Skeletal muscle cell (primary cell): Measurements from ENCODE around the gene UCK2.

Experiments used
- DNase-seq: peaks from one replicate; pipeline ENCODE4 v3.0.0-alpha.2; 2010; ENCODE audit warnings: low read depth
- H3K4me3 ChIP-seq: 2 replicates; pipeline ENCODE4 v1.5.1; 2011; ENCODE audit warnings: low read depth, mild to moderate bottlenecking, control low read depth, low read length, moderate library complexity

The UCK2 gene

DNA sequence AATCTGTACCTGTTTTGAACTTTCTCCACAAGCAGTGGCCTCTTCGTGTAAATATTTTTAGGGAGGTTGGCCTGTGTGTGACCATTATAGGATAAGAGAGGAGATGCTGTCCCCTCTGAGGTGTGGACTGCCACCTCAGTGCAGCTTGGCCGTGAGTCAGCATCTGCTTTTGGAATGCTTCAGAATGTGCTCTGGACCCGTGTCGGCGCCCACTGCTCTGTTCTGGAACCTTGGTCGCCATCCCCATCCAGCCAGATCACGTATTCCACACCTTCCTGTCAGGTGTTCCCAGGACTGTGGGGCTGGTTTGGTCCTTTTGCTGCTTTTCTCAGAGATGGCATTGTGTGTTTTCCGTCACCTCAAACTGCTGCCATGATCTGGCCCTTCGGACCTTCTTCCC, 5.5 kb downstream of the UCK2 start:
- no peak overlapping the region for H3K4me3 ChIP-seq
- no peak for DNase-seq

DNA sequence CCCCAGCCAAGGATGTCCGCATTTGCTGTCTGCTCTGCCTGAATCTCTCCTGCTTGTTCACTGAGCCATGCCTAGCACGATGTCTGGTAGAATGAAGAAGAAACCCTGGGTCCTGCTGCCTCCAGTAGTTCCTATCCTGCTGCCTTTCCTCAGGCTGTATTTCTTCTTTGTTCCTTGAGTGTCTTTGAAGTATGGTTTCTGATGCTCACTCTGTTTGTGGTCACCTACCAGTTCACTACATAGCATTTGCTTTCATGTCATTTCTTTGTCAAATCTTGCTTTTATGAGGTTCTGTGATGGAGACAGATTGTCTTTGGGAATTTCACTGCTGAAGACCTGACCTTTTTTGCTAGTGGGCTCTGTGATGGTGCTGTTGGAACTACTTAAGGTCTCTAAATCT, 5.9 kb downstream of the UCK2 start:
- no peak overlapping the region for H3K4me3 ChIP-seq

DNA sequence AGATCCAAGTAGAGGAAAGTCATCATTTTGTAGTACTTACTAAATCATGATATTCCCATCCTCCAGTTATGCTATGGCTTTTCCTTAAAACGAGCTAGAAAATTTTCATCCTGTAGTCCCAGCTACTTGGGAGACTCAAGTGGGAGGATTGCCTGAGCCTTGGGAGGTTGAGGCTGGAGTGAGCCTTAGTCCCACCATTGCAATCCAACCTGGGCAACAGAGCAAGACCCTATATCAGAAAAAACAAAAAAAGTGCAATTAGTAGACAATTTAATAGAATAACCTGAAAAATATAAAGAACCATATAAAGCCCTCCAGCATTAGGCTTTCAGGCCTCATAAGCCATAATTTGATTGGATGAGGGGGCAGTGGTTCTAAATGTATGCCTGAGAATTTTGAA, 6.8 kb downstream of the UCK2 start:
- DNase-seq: no peak

More for the DNA sequence above, 5.9 kb downstream of the UCK2 start:
- DNase-seq: no peak

DNA sequence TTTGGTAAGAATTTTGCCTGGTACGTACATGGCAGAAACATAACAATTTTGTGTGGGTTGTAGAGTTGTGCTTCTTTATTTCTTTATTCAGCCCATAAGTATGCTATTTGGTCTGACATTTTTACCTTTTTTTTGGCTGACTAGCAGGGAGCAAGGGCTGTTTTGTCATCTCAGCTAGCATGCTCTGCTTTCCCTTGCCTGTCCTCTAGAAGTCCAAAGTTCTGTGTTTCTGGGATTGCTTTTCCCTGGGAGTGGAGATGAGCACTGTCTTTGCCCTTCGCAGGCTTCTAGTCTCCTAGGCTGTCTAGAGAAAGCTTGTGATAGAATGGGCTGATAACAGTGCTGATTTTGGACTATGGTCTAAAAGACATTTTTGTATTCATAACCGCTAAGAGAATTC, 7.5 kb downstream of the UCK2 start:
- no peak overlapping the region for H3K4me3 ChIP-seq
- no peak for DNase-seq

More for the DNA sequence above, 6.8 kb downstream of the UCK2 start:
- H3K4me3 ChIP-seq: no peak overlapping the region

DNA sequence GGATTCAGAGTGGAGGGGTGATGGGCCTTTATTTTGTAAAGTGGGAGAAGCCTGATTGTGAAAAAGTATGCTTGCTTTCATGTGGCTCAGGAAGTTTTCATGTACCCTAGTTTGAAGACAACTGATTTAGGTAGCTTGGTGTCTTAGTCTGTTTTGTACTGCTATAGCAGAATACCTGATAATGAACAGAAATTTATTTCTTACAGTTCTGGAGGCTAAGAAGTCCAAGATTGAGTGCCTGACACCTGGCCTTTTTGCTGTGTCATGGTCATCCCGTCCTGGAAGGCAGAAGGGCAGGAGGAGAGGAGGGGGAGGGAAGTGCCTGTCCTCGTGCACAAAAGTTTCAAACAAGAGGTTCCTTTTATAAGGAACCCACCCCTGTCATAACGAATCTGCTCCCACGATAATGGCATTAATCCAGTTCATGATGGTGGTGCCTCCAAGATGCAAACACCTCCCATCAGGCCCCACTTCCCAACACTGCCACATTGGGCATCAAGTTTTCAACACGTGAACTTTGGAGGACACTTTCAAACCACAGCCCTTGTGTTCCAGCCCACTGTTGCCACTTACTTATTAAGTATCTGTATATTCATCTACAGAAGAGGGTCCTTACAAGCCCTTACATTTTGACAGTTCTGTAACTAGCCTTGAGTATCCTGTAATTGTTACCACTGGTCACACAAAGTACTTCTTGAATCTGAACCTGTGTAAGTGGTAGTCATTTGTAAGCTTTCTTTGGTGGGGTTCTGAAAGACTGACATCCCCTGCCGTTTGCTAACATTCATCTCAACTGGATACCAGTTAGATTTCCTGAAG, 9.5 kb downstream of the UCK2 start:
- DNase-seq: no peak
- H3K4me3 ChIP-seq: no peak overlapping the region

DNA sequence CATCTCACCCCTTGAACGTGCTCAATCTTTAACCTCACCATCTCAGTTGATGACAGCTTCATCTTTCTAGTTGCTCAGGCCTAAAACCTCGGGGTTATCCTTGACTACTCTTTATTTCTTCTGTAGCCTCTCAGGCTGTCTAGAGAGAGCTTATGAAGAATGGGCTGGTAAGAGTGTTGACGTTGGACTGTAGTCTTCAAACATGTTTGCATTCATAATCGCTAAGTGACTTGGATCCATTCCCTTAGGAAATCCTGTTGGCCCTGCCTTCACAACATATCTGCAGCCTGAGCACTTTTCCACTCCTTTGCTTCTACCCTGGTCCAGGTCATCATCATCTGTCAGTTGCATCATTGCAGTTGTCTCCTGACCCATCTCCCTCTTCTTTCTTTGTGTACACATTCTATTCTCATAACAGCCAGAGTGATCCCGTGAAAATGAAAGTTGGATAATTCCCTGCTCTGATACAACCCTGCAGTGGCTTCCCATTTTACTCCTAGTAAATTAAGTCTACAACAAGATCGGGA, 10.5 kb downstream of the UCK2 start:
- no peak for DNase-seq
- no peak overlapping the region for H3K4me3 ChIP-seq

DNA sequence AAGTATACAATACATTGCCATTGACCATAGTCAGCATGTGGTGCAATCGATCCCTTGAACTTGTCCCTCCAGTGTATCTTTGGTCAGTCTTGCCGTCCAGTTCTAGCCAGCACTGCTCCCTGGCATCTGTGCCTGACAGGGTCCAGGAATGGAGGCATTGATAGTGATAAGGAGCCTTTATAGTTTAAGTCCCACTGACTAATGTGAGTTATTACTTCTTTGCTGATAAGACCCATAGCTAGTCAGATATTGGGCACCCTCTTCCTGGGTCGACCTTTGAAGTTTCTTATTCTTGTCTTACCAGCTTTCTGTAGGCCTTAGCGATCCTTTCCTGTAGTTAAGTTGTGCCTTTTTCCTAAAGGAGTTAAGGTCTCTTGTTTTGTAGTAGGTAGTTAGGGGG, 13.0 kb downstream of the UCK2 start:
- DNase-seq: no peak
- H3K4me3 ChIP-seq: no peak overlapping the region

DNA sequence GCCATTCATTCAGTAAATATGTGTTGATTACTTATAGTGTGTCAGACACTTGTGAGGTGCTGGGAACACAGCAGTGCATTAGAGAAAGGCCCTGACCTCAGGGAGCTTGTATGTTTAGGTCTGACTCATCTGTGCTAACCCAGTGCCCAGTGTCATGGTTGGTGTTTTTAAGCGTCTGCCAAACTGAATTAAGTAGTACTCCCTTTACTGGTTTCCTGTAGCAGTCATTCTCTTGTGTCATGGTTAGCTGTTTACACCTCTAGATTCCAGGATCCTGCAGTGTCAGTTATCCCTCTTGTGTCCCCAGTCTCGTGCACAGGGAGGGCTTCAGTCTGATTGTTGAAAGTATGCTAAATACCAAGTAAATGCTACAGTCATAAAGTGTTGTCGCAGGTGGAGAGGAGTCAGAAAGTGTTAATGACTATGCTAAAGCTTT, 14.2 kb downstream of the UCK2 start:
- no peak overlapping the region for H3K4me3 ChIP-seq
- no peak for DNase-seq

DNA sequence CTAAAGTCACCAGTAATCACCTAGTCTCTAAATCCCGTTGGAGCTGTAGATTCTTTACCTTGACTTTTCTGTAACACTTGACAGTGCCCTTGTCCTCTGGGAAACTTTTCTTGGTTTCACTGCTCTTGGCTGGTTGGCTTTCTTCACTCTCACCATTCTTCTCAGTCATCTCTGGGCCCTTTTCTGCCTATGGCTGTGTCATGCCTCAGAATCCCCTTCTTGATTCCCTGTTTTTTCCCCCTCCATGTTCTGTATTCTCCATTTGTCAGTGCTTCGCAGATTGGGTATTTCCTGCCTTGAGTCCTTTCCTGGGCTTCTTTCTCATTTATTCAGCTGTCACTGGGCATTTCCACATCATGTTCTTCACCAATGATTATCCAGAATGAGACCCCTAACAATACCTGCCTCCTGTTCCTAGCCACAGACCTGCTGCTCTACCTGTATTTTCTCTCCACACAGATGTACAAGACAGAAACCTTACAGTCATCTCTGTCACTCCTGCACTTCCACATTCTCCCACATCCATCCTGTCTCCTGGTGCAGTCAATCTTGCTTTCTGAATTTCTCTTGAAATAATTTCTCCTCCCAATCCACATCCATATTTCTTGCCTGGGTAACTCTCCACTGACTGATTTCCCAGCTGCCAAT, 14.7 kb downstream of the UCK2 start:
- no peak overlapping the region for H3K4me3 ChIP-seq
- DNase-seq: no peak

DNA sequence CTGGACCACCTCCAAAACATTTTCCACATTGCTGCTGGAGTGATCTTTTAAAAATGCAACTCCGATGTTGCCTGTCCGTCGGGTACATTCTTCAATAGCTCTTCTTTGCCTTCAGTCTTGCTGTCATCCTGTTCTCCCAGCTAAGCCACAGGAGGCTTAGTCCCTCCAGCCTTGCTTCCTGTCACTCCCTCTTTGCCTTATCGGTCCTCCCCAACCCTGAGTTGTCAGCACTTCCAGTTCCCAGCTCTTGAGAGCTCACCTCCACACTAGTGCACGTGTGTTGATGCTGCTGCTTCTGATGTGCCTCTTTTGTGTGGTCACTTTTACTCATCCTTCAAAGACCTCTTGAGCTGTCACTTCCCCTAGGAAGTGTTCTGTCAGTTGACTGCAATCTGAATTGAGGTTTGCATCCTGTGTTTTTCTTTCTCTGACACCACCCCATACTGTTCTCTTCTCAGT, 15.3 kb downstream of the UCK2 start:
- no peak for DNase-seq

DNA sequence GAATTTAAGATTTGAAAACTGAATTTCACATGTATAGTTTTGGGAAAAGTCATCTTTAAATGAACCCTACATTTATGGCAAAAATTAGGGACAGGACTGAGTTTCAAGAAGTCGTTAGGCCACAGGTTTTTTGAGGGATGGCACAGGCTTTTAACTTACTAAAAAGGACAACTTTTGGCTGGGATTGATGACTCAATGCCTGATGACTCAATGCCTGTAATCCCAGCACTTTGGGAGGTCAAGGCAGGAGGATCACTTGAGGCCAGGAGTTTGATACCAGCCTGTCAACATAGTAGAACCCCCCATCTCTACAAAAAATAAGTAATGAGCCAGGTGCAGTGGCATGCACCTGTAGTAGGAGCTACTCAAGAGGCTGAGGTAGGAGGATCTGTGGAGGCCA, 15.9 kb downstream of the UCK2 start:
- no peak for DNase-seq
- H3K4me3 ChIP-seq: no peak overlapping the region

More for the DNA sequence above, 15.3 kb downstream of the UCK2 start:
- peak overlapping the region; percentile 1 for H3K4me3 ChIP-seq

DNA sequence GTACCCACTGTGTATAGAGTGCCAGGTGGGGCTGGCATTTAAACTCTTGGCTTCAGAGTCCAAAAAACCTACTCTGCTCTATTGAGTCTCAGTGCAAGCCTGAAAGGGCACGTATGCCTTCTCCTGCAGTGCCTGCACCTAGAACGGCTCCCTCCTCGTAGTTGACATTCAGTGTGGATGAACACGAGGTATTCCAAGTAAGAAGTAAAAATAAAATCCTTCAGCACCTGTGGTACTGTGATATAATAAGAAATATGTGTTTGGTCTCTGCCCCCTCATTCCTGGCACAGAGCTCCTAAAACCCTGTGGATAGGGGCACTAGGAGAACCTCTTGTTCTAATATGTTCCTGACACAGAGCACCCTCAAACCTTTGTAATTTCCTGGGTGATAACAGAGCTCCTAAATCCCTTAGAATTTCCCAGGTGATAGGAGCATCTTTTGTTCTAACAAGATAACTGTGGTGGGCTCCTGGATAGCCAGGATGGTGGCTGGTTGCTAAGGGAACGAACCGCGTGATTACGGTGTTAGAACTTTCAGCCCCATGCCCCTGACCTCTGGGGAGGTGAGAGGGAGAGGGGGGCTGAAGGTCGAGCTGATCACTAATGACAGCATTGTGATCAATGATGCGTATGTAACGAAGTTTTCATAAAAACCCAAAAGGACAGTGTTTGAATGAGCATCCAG, 16.8 kb downstream of the UCK2 start:
- DNase-seq: no peak
- H3K4me3 ChIP-seq: no peak overlapping the region

DNA sequence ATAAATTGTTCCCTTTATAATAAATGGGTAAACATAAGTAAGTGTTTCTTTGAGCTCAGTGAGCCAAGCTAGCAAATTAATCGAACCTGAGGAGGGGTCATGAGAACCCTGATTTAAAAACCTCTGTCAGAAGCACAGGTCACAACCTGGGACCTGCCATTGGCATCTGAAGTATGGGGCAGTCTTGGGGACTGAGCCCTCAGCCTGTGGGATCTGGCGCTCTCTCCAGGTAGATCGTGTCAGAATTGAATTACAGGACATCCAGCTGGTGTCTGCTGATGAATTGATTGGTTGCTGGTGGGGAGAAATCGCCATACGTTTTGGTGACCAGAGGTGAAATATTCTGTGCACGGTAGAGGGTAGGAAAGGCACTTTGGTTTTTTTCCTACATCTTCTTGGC, 17.5 kb downstream of the UCK2 start:
- H3K4me3 ChIP-seq: no peak overlapping the region
- no peak for DNase-seq

DNA sequence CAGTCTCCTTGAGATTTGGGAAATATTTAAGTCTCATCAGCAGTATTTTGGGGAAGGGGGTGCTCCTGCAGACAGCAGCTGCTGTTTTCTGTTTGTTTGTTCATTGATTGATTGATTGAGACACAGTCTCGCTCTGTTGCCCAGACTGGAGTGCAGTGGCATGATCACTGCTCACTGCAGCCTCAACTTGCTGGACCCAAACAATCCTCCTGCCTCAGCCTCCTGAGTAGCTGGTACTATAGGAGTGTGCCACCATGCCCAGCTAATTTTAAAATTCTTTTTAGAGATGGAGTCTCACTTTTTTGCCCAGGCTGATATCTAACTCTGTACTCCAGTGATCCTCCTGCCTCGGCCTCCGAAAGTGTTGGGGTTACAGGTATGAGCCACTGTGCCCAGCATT, 18.2 kb downstream of the UCK2 start:
- H3K4me3 ChIP-seq: no peak overlapping the region
- no peak for DNase-seq

DNA sequence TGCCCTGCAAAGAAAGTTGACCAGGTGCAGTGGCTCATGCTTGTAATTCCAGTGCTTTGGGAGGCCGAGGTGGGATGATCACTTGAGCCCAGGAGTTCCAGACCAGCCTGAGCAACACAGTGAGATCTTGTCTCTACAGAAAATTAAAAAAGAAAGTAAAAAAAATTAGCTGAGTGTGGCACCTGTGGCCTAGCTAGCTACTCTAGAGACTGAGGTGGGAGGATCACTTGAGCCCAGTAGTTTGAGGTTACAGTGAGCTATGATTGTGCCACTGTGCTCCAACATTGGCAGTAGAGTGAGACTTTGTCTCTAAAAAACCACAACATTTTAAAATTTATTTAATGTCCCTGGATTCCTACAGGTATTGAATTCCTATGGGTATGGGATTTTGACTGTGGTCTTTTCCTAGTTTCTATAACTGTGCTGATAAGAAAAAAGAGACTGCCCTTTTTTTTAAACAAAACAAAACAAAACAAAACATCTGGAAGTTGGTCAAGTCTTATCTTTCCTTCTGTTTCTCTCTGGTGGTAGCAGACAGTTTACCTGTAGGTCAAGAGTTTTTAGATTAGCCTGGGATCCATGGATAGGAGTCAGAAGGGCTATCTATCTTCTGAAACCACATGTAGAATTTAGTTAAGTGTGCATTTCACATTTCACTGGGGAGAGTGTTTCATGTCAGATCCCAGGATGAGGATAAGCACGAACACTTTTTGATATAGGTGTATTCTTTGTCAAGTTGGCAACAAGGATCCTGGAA, 18.8 kb downstream of the UCK2 start:
- no peak for DNase-seq
- no peak overlapping the region for H3K4me3 ChIP-seq

DNA sequence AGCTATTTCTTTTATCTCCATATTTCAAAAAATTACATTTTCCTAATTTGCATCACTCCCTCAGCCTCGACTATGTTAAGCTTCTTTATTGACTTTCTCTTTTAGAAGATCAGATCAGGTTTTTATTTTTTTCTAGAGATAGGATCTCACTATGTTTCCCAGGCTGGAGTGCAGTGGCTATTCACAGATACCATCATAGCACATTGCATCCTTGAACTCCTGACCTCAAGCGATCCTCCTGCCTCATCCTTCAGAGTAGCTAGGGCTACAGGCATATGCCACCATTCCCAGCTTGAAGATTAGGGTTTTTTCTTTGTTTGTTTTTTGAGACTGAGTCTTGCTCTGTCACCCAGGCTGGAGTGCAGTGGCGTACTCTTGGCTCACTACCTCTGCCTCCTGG, 20.1 kb downstream of the UCK2 start:
- no peak for DNase-seq
- no peak overlapping the region for H3K4me3 ChIP-seq

DNA sequence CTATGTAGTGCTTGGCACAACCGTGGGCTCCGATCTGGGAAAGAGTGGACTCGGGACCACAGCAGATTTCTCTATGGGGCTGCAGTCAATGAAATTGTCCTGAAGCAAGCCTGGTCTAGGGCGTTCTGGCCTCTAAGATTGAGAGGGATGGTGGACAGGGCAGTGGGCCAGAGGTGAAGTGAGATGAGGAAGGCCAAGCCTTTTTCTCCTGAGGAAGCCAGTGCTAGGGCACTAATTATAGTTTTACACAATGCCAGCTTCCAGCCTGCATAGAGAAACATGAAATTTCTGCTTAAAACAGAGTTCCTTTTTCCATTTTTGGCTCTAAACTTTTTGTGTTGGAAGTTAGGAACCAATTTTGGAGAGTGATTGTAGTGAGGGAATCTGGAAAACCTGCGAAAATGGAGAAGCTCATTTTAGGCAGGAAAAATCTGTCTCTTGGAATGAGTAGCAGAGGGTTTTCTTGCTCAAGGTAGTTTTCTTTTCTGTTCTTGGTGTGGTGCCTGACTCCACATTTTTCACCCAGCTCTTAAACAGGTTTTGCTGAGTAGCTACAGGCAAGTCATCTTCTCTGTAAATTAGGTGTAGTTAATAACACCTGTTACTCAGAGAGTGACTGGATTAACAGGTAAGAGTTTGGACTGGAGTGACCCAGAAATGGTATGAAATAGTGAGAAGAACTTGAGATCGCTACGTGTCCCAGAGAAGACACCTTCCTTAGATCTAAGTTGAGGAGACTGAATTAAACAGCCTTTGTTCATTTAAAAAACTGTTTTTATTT, 22.1 kb downstream of the UCK2 start:
- no peak overlapping the region for H3K4me3 ChIP-seq
- DNase-seq: no peak

DNA sequence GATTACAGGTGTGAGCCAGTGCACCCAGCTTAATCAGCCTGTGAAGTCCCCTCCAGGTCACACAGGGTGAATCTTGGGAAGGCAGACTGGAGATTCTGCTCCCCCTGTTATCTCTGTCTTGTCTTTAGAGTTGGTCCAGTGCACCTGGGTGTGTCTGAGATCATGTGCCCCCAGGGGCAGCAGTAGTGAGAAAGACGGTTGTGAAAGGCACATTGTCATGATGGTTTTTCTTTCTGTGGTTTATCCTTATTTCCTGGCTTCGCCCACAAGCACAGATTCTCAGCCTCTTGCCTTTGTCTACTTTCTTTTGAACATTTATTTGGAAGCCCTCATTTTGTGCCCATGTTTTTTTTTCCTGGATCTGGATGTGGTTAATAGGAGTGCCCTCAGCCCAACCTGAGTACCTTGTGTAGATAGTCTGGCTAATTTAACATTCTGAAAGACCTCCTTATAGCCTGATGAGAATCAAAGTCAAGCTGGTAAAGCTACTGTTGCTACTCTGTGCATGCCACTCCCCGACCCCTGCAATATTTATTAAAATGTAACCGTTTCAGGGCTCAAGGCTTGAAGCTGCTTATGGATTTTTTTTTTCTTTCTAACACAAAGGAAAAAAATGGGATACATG, 23.7 kb downstream of the UCK2 start:
- DNase-seq: no peak
- H3K4me3 ChIP-seq: no peak overlapping the region
